Right atrium auricular region (tissue), 2 donors: ENCODE results near the gene OSBPL5. TPM values are rescaled to one million over a fixed set of nuclear protein-coding genes. Genes with fewer than 3 reads are reported as not detected.
A peak's percentile ranks its signal among the peaks of the same experiment; 100 is the strongest.

Experiments
- DNase-seq: peaks from one replicate; pipeline ENCODE4 v3.0.0-alpha.2; 2019; ENCODE audit warnings: low spot score
- H3K27ac ChIP-seq, 2 donors: fragments of 200-600 bp; sonication (generic); 1 replicate in 1 of 2; 2 replicates in 1 of 2; pipeline ENCODE4 v1.5.1; 2016 to 2019
- H3K27me3 ChIP-seq, 2 donors: fragments of 200-600 bp; sonication (generic); one replicate each; pipeline versions ENCODE4 v1.5.1 to v1.6.0; 2017 to 2019
- H3K36me3 ChIP-seq: fragments of 200-600 bp; sonication (generic); one replicate; pipeline ENCODE4 v1.5.1; 2016
- H3K4me1 ChIP-seq, 2 donors: fragments of 200-600 bp; sonication (generic); one replicate each; pipeline versions ENCODE4 v1.5.1 to v1.6.0; 2017 to 2019
- H3K4me3 ChIP-seq, 2 donors: fragments of 200-600 bp; sonication (generic); 1 replicate in 1 of 2; 2 replicates in 1 of 2; pipeline ENCODE4 v1.5.1; 2017 to 2019; ENCODE audit warnings: mild to moderate bottlenecking in 1 of 2, moderate library complexity in 1 of 2
- H3K9me3 ChIP-seq, 2 donors: fragments of 200-600 bp; sonication (generic); one replicate each; pipeline ENCODE4 v1.5.1; 2019
- CTCF ChIP-seq, 2 donors: fragments of 200-600 bp; sonication (generic); IDR thresholded peaks; one replicate each; pipeline ENCODE4 v1.5.1; 2019; ENCODE audit warnings: antibody characterized with exemption in 2 of 2
- total RNA-seq, 2 donors: library from RNA; depleted of rRNA; stranded (reverse); fragments of >200 nt; gene quantifications; one replicate each; pipeline ENCODE4 v1.1.0, GENCODE V29; 2016

Gene OSBPL5
- total RNA-seq, 2 donors from 2014 or later = 11.1 to 17.8 TPM

DNA sequence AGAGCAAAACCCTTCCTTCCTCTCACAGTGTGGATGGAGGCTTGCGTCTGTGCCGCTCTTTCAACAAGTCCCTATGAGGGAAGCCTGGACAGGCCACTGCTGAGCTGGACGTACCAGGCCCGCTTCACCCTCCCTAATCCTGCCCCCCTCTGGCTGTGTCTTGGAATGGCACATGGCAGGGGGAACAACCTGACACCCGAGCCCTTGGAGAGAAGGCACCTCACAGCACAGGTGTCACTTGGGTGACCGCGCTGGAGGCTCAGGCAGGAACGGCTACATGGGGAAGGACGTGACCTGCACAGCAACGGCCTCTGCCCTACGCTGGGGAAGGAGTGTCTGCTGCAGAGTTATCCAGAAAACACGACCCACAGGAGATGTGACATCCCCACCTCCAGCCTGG, 118.9 kb downstream of the OSBPL5 start:
- H3K4me1 ChIP-seq = peaks cover 0 to 44% of the 10 kb centered on the region in 2 donors
- no peaks in the 10 kb centered on the region for H3K9me3 ChIP-seq
- DNase-seq = no peak

GRCh38 chr11:3044915-3045314, 120.2 kb downstream of the OSBPL5 start:
- H3K27ac ChIP-seq = no peak overlapping the region
- no peak overlapping the region for H3K4me3 ChIP-seq
- H3K4me1 ChIP-seq = peaks cover 0 to 38% of the 10 kb centered on the region in 2 donors
- no peak for DNase-seq
- H3K36me3 ChIP-seq = peaks cover 17% of the 10 kb centered on the region
- H3K9me3 ChIP-seq = no peaks in the 10 kb centered on the region
- TF ChIP-seq CTCF (IDR thresholded peaks at IDR 0.05) = no peak
- no peaks in the 10 kb centered on the region for H3K27me3 ChIP-seq

More for the DNA sequence above, 118.9 kb downstream of the OSBPL5 start:
- H3K27me3 ChIP-seq = no peaks in the 10 kb centered on the region
- peaks cover 8% of the 10 kb centered on the region for H3K36me3 ChIP-seq
- TF ChIP-seq CTCF (IDR thresholded peaks at IDR 0.05) = no peak
- no peak overlapping the region for H3K4me3 ChIP-seq
- no peak overlapping the region for H3K27ac ChIP-seq

GRCh38 chr11:3044004-3044403, 121.1 kb downstream of the OSBPL5 start:
- peaks cover 21% of the 10 kb centered on the region for H3K36me3 ChIP-seq
- no peaks in the 10 kb centered on the region for H3K27me3 ChIP-seq
- peaks cover 0 to 30% of the 10 kb centered on the region in 2 donors for H3K4me1 ChIP-seq
- no peak overlapping the region for H3K4me3 ChIP-seq
- TF ChIP-seq CTCF (IDR thresholded peaks at IDR 0.05) = no peak
- H3K27ac ChIP-seq = peak overlapping the region; percentile 9 to 64
- no peaks in the 10 kb centered on the region for H3K9me3 ChIP-seq
- no peak for DNase-seq

GRCh38 chr11:3043315-3043871, 121.7 kb downstream of the OSBPL5 start:
- peak; percentile 72 for DNase-seq
- TF ChIP-seq CTCF (IDR thresholded peaks at IDR 0.05) = no peak
- Histone ChIP-seq H3K9me3 (no peaks in the 10 kb centered on the region), H3K4me1 (peaks cover 0 to 30% of the 10 kb centered on the region in 2 donors), H3K27ac (peak overlapping the region; percentile 9 to 64), H3K36me3 (peaks cover 27% of the 10 kb centered on the region), H3K27me3 (no peaks in the 10 kb centered on the region), H3K4me3 (no peak overlapping the region)

GRCh38 chr11:3042496-3043314, 122.4 kb downstream of the OSBPL5 start:
- Histone ChIP-seq H3K4me3 (no peak overlapping the region), H3K36me3 (peaks cover 34% of the 10 kb centered on the region), H3K9me3 (no peaks in the 10 kb centered on the region), H3K27ac (peak overlapping the region; percentile 48 to 64), H3K27me3 (no peaks in the 10 kb centered on the region), H3K4me1 (peaks cover 0 to 30% of the 10 kb centered on the region in 2 donors)
- no peak for DNase-seq
- no peak for TF ChIP-seq CTCF (IDR thresholded peaks at IDR 0.05)
